ENCODE data around the gene SPP1.

GRCh38 chr4:87947381-87948160, 27.9 kb upstream of the SPP1 start:
- TF ChIP-seq, protein P1, sequence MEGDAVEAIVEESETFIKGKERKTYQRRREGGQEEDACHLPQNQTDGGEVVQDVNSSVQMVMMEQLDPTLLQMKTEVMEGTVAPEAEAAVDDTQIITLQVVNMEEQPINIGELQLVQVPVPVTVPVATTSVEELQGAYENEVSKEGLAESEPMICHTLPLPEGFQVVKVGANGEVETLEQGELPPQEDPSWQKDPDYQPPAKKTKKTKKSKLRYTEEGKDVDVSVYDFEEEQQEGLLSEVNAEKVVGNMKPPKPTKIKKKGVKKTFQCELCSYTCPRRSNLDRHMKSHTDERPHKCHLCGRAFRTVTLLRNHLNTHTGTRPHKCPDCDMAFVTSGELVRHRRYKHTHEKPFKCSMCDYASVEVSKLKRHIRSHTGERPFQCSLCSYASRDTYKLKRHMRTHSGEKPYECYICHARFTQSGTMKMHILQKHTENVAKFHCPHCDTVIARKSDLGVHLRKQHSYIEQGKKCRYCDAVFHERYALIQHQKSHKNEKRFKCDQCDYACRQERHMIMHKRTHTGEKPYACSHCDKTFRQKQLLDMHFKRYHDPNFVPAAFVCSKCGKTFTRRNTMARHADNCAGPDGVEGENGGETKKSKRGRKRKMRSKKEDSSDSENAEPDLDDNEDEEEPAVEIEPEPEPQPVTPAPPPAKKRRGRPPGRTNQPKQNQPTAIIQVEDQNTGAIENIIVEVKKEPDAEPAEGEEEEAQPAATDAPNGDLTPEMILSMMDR (IDR thresholded peaks at IDR 0.05; ENCODE audit: borderline replicate concordance, extremely low read depth, low read length, poor library complexity, severe bottlenecking), result no peak
- TF ChIP-seq EZH2 (IDR thresholded peaks at IDR 0.05; ENCODE audit: borderline replicate concordance, low read depth, low read length, severe bottlenecking), result no peak
